Aorta (tissue), 5 donors: ENCODE measurements around the gene HIBADH. TPM values are rescaled to one million over a fixed set of nuclear protein-coding genes. Genes with fewer than 3 reads are reported as not detected.

Experiments
- ATAC-seq: fragments of 200-7000 bp; cut with Tn5 transposase; one replicate; pipeline ENCODE4 v1.9.1; 2022; ENCODE audit warnings: moderate library complexity; ENCODE audit not compliant: low FRiP score
- DNase-seq, 2 donors: peaks; one replicate each; pipeline ENCODE4 v3.0.0-alpha.2; 2020
- H3K27ac ChIP-seq, 2 donors: one replicate each; pipeline ENCODE4 v1.5.1; 2013; ENCODE audit warnings: low read length in 2 of 2, mild to moderate bottlenecking in 2 of 2, moderate library complexity in 2 of 2, control low read depth in 1 of 2, inconsistent platforms in 1 of 2, low read depth in 1 of 2
- H3K27me3 ChIP-seq, 2 donors: one replicate each; pipeline ENCODE4 v1.6.1; 2013; ENCODE audit warnings: control low read depth in 1 of 2, low read length in 1 of 2, mild to moderate bottlenecking in 1 of 2, moderate library complexity in 1 of 2; ENCODE audit not compliant: insufficient read depth in 2 of 2, control insufficient read depth in 1 of 2
- H3K36me3 ChIP-seq, 2 donors: one replicate each; pipeline ENCODE4 v1.6.1; 2013; ENCODE audit warnings: control low read depth in 1 of 2, low read length in 1 of 2, mild to moderate bottlenecking in 1 of 2; ENCODE audit not compliant: insufficient read depth in 2 of 2, control insufficient read depth in 1 of 2
- H3K4me1 ChIP-seq, 2 donors: one replicate each; pipeline ENCODE4 v1.6.1; 2013; ENCODE audit warnings: low read length in 2 of 2, control low read depth in 1 of 2, mild to moderate bottlenecking in 1 of 2, moderate library complexity in 1 of 2; ENCODE audit not compliant: insufficient read depth in 2 of 2, control insufficient read depth in 1 of 2
- H3K4me3 ChIP-seq, 2 donors: one replicate each; pipeline ENCODE4 v1.5.1; 2013; ENCODE audit warnings: low read length in 2 of 2, control low read depth in 1 of 2, mild to moderate bottlenecking in 1 of 2
- H3K9me3 ChIP-seq: one replicate; pipeline ENCODE4 v1.6.1; 2013; ENCODE audit warnings: mild to moderate bottlenecking, low read length; ENCODE audit not compliant: control insufficient read depth
- WGBS, 2 donors: extraction: QIAGEN DNeasy Blood & Tissue Kit; methylation state at CpG; one replicate each; pipeline ENCODE4 v1.1.7; 2013; 5-methylcytosine and 5-hydroxymethylcytosine counted together
- intact Hi-C, 2 donors: fragments of 100-400 bp; cut with DNase I; formaldehyde crosslinking; loops; one replicate each; pipeline versions ENCODE4 v1.14.2 to v1.15.0; 2022
- polyA plus RNA-seq, 2 donors: library from polyadenylated mRNA; stranded (reverse); fragments of 200-250 nt; gene quantifications; one replicate each; pipeline ENCODE4 v1.2.3, GENCODE V29; 2013
- total RNA-seq, 2 donors: library from RNA; stranded (reverse); fragmentation: NEBNext Ultra II Directional; extraction: Animal tissue kit (Norgen Biotek cat#: 25700); gene quantifications; one replicate each; pipeline ENCODE4 v1.2.1, GENCODE V29; 2021
- donor health status: healthy with polysubstance abuse.
- donor health status: Bipolar disorder and iron deficiency.
- donor health status: DM: no; HTN: no; CAD: no.
- donor health status: DM: no; HTN: no; CAD: no.
- donor health status: DM: yes; HTN: yes; CAD: no.

HIBADH gene
- total and polyA plus RNA-seq, 4 donors: 22.4 to 32.5 (median 30.2) TPM

GRCh38 chr7:27569106-27569505 is 93.6 kb downstream of the HIBADH start:
- DNase-seq (no peak), ATAC-seq (no peak)
- Histone ChIP-seq H3K36me3 (no peaks in the 10 kb centered on the region), H3K4me3 (no peak overlapping the region), H3K27ac (no peak overlapping the region), H3K9me3 (no peaks in the 10 kb centered on the region), H3K4me1 (no peaks in the 10 kb centered on the region), H3K27me3 (no peaks in the 10 kb centered on the region)
- intact Hi-C loops: no loop called here

DNA sequence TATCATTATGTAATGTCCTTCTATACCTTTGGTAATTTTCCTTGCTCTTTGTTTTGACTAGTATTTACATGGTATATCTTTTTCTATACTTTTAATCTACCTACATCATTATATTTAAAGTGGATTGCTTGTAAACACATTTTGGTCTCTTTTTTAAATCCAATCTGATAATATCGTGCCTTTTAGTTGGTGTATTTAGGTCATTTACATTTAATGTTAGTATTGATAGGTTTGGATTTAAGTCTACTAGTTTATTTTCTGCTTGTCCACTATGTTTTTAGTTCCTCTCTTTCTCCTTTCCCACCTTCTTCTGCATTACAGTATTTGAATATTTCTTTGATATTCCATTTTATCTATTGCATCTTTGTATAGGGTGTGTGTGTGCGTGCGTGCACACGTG is 95.4 kb downstream of the HIBADH start:
- Histone ChIP-seq H3K9me3 (no peaks in the 10 kb centered on the region), H3K36me3 (no peaks in the 10 kb centered on the region), H3K4me1 (no peaks in the 10 kb centered on the region), H3K27me3 (no peaks in the 10 kb centered on the region), H3K4me3 (no peak overlapping the region), H3K27ac (no peak overlapping the region)
- intact Hi-C loops: no loop called here
- WGBS, 2 donors: 98 to 100% methylated on average over 4 of the region's 4 CpGs
- DNase-seq (no peak), ATAC-seq (no peak)

DNA sequence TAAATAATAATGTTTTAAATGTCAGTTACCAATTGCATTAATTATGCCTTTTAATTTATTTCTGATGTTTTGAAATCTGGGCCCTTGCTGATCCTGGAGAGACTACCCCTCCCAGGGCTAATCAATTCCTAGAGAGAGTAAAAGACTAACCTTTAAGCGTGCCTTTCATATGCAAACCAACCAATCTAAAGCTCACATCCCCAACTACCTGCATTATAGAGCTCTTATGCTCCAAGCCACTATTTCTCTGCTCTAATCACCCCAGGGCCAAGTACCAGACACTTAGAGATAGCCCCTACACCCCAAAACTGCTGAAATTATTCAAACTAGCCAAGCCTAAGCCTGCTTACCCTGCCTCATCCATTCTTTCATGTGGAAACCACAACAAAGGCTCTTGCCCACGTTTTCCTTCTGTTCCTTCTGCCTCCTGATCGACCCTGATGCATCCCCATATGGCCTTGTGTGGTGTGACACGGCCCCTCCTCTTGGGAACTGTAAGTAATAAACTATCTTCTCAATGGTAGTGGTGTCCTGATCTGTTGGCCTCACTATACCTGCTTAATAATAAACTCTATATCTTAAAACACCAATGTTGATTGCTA is 97.7 kb downstream of the HIBADH start:
- Histone ChIP-seq H3K27me3 (no peaks in the 10 kb centered on the region), H3K9me3 (no peaks in the 10 kb centered on the region), H3K4me3 (no peak overlapping the region), H3K27ac (no peak overlapping the region), H3K4me1 (no peaks in the 10 kb centered on the region), H3K36me3 (no peaks in the 10 kb centered on the region)
- ATAC-seq (no peak), DNase-seq (no peak)
- intact Hi-C loops: no loop called here
- 57 to 64% methylated on average over 4 of the region's 4 CpGs for WGBS, 2 donors

- DNase-seq: no peak
- H3K36me3 ChIP-seq: no peaks in the 10 kb centered on the region
- H3K27me3 ChIP-seq: no peaks in the 10 kb centered on the region
- no peak for ATAC-seq
- intact Hi-C loops: no loop called here
- no peak overlapping the region for H3K27ac ChIP-seq
- no peaks in the 10 kb centered on the region for H3K9me3 ChIP-seq
- H3K4me3 ChIP-seq: no peak overlapping the region
- H3K4me1 ChIP-seq: no peaks in the 10 kb centered on the region
Measured at GRCh38 chr7:27560706-27561235, 101.9 kb downstream of the HIBADH start.

- Histone ChIP-seq H3K4me3 (no peak overlapping the region), H3K27me3 (no peaks in the 10 kb centered on the region), H3K9me3 (no peaks in the 10 kb centered on the region), H3K4me1 (no peaks in the 10 kb centered on the region), H3K36me3 (no peaks in the 10 kb centered on the region), H3K27ac (no peak overlapping the region)
- intact Hi-C loops: no loop called here
- DNase-seq (no peak), ATAC-seq (no peak)
- WGBS, 2 donors: 68 to 84% methylated on average over 2 of the region's 2 CpGs
Measured at GRCh38 chr7:27555670-27556069, 107.0 kb downstream of the HIBADH start.

GRCh38 chr7:27554826-27555225 is 107.9 kb downstream of the HIBADH start:
- no peak for ATAC-seq
- WGBS, 2 donors: 97 to 100% methylated on average over 1 of the region's 1 CpG
- no peaks in the 10 kb centered on the region for H3K9me3 ChIP-seq
- no peak overlapping the region for H3K4me3 ChIP-seq
- DNase-seq: no peak
- H3K4me1 ChIP-seq: no peaks in the 10 kb centered on the region
- no peaks in the 10 kb centered on the region for H3K36me3 ChIP-seq
- no peaks in the 10 kb centered on the region for H3K27me3 ChIP-seq
- intact Hi-C loops: no loop called here
- H3K27ac ChIP-seq: no peak overlapping the region

DNA sequence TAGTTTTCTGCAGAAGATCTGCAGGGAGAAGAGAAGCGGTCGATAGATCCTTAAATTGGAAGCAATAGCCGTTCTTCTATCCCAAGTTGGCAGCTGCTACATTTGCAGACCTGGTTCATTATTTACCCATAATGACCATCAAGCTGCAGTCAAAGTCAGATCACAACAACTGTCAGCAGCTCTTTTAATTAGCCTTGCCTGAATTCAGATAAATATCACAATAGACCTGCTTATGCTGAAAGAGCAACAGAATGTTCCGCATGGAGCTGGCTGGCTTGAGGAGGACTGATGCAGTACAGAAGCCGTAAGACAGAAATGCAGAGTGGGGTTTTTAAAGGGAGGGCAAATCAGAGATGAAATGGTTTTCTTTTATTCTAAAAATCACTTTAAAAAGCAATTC is 109.4 kb downstream of the HIBADH start:
- no peaks in the 10 kb centered on the region for H3K36me3 ChIP-seq
- no peaks in the 10 kb centered on the region for H3K4me1 ChIP-seq
- 95 to 97% methylated on average over 5 of the region's 5 CpGs for WGBS, 2 donors
- DNase-seq (no peak), ATAC-seq (no peak)
- H3K4me3 ChIP-seq: no peak overlapping the region
- H3K9me3 ChIP-seq: no peaks in the 10 kb centered on the region
- intact Hi-C loops: no loop called here
- H3K27ac ChIP-seq: no peak overlapping the region
- H3K27me3 ChIP-seq: no peaks in the 10 kb centered on the region

DNA sequence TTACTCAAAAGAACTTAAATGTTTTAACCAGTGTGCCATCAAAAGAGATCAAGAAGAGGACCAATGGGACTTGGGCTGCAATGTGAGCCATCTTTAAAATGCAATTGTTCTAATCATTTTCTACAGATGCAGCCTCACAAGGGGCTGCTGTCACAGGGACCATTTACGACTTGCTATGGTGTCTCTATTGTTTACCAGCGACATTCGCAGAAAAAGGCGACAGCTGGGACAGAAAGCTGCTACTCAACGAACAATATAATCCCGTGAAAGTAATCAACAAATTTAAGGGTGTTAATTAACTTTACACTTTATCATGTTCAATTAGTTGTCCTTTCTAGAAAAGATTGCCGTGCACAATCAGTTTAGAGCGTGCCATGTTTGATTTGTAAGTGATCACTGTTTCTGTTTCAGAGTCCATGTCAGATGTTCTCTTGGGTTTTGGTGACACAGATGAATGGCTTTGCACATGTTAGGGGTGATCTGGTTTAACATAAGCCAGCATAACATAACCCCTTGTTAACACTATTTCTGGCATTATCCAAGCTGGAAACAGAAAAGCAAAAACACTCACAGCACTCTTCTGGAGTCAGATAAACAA is 110.8 kb downstream of the HIBADH start:
- Histone ChIP-seq H3K27ac (no peak overlapping the region), H3K36me3 (no peaks in the 10 kb centered on the region), H3K4me1 (no peaks in the 10 kb centered on the region), H3K9me3 (no peaks in the 10 kb centered on the region), H3K27me3 (no peaks in the 10 kb centered on the region), H3K4me3 (no peak overlapping the region)
- intact Hi-C loops: no loop called here
- 88 to 90% methylated on average over 8 of the region's 8 CpGs for WGBS, 2 donors
- ATAC-seq: no peak
- no peak for DNase-seq

DNA sequence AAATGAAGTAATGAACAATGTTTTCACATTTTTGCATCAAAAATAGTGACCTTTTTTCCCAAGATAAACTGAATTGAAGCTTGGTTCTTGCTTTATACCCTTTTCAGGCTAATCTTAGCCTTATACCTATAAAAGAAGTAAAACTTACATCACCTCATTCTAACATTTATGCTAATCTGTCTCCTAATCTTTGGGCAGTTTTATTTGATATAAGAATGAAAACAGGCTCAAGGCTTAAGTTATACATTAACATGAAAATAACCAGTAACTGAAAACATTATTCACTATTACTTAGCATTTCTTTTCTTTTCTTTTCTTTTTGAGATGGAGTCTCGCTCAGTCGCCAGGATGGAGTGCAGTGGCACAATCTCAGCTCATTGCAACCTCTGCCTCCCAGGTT is 113.1 kb downstream of the HIBADH start:
- DNase-seq (no peak), ATAC-seq (no peak)
- Histone ChIP-seq H3K4me1 (no peaks in the 10 kb centered on the region), H3K27me3 (no peaks in the 10 kb centered on the region), H3K27ac (no peak overlapping the region), H3K9me3 (no peaks in the 10 kb centered on the region), H3K36me3 (no peaks in the 10 kb centered on the region), H3K4me3 (no peak overlapping the region)
- 93 to 96% methylated on average over 2 of the region's 2 CpGs for WGBS, 2 donors
- intact Hi-C loops: no loop called here
